ENCODE results near the gene TMEM178B.

DNA sequence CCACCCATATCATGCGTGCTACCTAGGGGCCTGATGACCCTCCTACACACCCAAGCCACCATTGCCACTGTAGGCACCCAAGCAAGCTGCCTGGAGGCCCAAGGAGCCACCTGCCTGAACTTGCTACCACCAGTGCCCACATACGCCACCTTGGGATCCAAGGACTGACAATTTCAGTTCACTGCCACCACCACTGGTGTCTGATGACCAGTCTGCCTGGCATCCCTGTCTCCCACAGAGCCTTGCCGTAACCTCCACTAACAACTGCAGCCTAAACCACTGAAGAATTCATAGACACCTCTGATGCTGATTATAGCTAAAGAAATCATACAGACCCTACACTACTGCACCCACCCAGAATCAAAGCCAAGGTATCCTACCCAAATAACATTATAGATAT, 58.8 kb downstream of the TMEM178B start:
- TF ChIP-seq POLR2AphosphoS5 (IDR thresholded peaks at IDR 0.05; ENCODE audit: low read depth, low read length) (no peak), REST (IDR thresholded peaks at IDR 0.05; ENCODE audit: insufficient read depth in 1 of 2, low read depth in 2 of 2, low read length in 2 of 2) (no peak), FOXP2 (optimal IDR thresholded peaks at IDR 0.05; ENCODE audit: borderline replicate concordance, extremely low read depth, extremely low read length, insufficient read depth) (no peak)

Measured in PFSK-1 (cell line).